ENCODE measurements around the gene INSYN2A.

INSYN2A gene

GRCh38 chr10:127207081-127207480 lies 10.7 kb upstream of the INSYN2A start:
- Mint-ChIP-seq H3K4me1 (no peaks in the 10 kb centered on the region), H3K27me3 (no peaks in the 10 kb centered on the region), H3K9me3 (no peaks in the 10 kb centered on the region), H3K27ac (no peak overlapping the region), H3K4me3 (no peak overlapping the region)
- DNase-seq (no peak), ATAC-seq (no peak)

GRCh38 chr10:127203067-127203466 lies 6.7 kb upstream of the INSYN2A start:
- ATAC-seq (no peak), DNase-seq (no peak)
- no peak overlapping the region for H3K4me3 Mint-ChIP-seq
- H3K27me3 Mint-ChIP-seq: peaks cover 4% of the 10 kb centered on the region
- no peaks in the 10 kb centered on the region for H3K9me3 Mint-ChIP-seq
- no peak overlapping the region for H3K27ac Mint-ChIP-seq
- no peaks in the 10 kb centered on the region for H3K4me1 Mint-ChIP-seq

- H3K27me3 Mint-ChIP-seq: peaks cover 20% of the 10 kb centered on the region
- H3K9me3 Mint-ChIP-seq: no peaks in the 10 kb centered on the region
- no peak overlapping the region for H3K4me3 Mint-ChIP-seq
- H3K27ac Mint-ChIP-seq: no peak overlapping the region
- ATAC-seq: no peak
- H3K4me1 Mint-ChIP-seq: no peaks in the 10 kb centered on the region
- DNase-seq: no peak
These were observed 4.3 kb upstream of the INSYN2A start for GRCh38 chr10:127200646-127201045.

- no peak for DNase-seq
- Mint-ChIP-seq H3K27me3 (peaks cover 36% of the 10 kb centered on the region), H3K4me1 (no peaks in the 10 kb centered on the region), H3K4me3 (no peak overlapping the region), H3K27ac (no peak overlapping the region), H3K9me3 (no peaks in the 10 kb centered on the region)
- ATAC-seq: no peak
These were observed 2.3 kb upstream of the INSYN2A start for GRCh38 chr10:127198721-127199120.

GRCh38 chr10:127198307-127198706 lies 1.9 kb upstream of the INSYN2A start:
- no peaks in the 10 kb centered on the region for H3K9me3 Mint-ChIP-seq
- no peak for ATAC-seq
- H3K4me3 Mint-ChIP-seq: no peak overlapping the region
- H3K27ac Mint-ChIP-seq: no peak overlapping the region
- no peak for DNase-seq
- no peaks in the 10 kb centered on the region for H3K4me1 Mint-ChIP-seq
- peaks cover 40% of the 10 kb centered on the region for H3K27me3 Mint-ChIP-seq

- Mint-ChIP-seq H3K27ac (no peak overlapping the region), H3K4me3 (no peak overlapping the region), H3K9me3 (no peaks in the 10 kb centered on the region), H3K4me1 (no peaks in the 10 kb centered on the region), H3K27me3 (peaks cover 44% of the 10 kb centered on the region)
- ATAC-seq (no peak), DNase-seq (no peak)
These were observed 702 bp upstream of the INSYN2A start for GRCh38 chr10:127197154-127197432.

- H3K27me3 Mint-ChIP-seq: peaks cover 44% of the 10 kb centered on the region
- no peak overlapping the region for H3K4me3 Mint-ChIP-seq
- DNase-seq (no peak), ATAC-seq (no peak)
- H3K27ac Mint-ChIP-seq: no peak overlapping the region
- H3K9me3 Mint-ChIP-seq: no peaks in the 10 kb centered on the region
- H3K4me1 Mint-ChIP-seq: no peaks in the 10 kb centered on the region
These were observed 665 bp downstream of the INSYN2A start for GRCh38 chr10:127195571-127196281.

GRCh38 chr10:127195041-127195506 lies 1.3 kb downstream of the INSYN2A start:
- H3K4me1 Mint-ChIP-seq: no peaks in the 10 kb centered on the region
- no peaks in the 10 kb centered on the region for H3K9me3 Mint-ChIP-seq
- no peak overlapping the region for H3K4me3 Mint-ChIP-seq
- ATAC-seq (no peak), DNase-seq (no peak)
- H3K27me3 Mint-ChIP-seq: peaks cover 44% of the 10 kb centered on the region
- no peak overlapping the region for H3K27ac Mint-ChIP-seq

- ATAC-seq: no peak
- H3K4me1 Mint-ChIP-seq: no peaks in the 10 kb centered on the region
- no peak overlapping the region for H3K4me3 Mint-ChIP-seq
- H3K9me3 Mint-ChIP-seq: no peaks in the 10 kb centered on the region
- no peak for DNase-seq
- H3K27ac Mint-ChIP-seq: no peak overlapping the region
- peaks cover 44% of the 10 kb centered on the region for H3K27me3 Mint-ChIP-seq
These were observed 1.8 kb downstream of the INSYN2A start for GRCh38 chr10:127194599-127194998.

GRCh38 chr10:127194111-127194510 lies 2.3 kb downstream of the INSYN2A start:
- Mint-ChIP-seq H3K4me1 (no peaks in the 10 kb centered on the region), H3K9me3 (no peaks in the 10 kb centered on the region), H3K27ac (no peak overlapping the region), H3K27me3 (peaks cover 44% of the 10 kb centered on the region), H3K4me3 (no peak overlapping the region)
- ATAC-seq (no peak), DNase-seq (no peak)

GRCh38 chr10:127193125-127193524 lies 3.3 kb downstream of the INSYN2A start:
- no peak overlapping the region for H3K4me3 Mint-ChIP-seq
- DNase-seq (no peak), ATAC-seq (no peak)
- H3K4me1 Mint-ChIP-seq: no peaks in the 10 kb centered on the region
- H3K27me3 Mint-ChIP-seq: peaks cover 41% of the 10 kb centered on the region
- H3K9me3 Mint-ChIP-seq: no peaks in the 10 kb centered on the region
- H3K27ac Mint-ChIP-seq: no peak overlapping the region

GRCh38 chr10:127190427-127190826 lies 6.0 kb downstream of the INSYN2A start:
- no peaks in the 10 kb centered on the region for H3K4me1 Mint-ChIP-seq
- H3K4me3 Mint-ChIP-seq: no peak overlapping the region

GRCh38 chr10:127189226-127189625 lies 7.2 kb downstream of the INSYN2A start:
- peaks cover 4 to 14% of the 10 kb centered on the region in 2 donors for H3K9me3 Mint-ChIP-seq
- ATAC-seq (no peak), DNase-seq (no peak)
- H3K4me1 Mint-ChIP-seq: no peaks in the 10 kb centered on the region
- no peak overlapping the region for H3K4me3 Mint-ChIP-seq
- no peak overlapping the region for H3K27ac Mint-ChIP-seq
- H3K27me3 Mint-ChIP-seq: peaks cover 18% of the 10 kb centered on the region

More at GRCh38 chr10:127190427-127190826, 6.0 kb downstream of the INSYN2A start:
- Mint-ChIP-seq H3K27me3 (peaks cover 23% of the 10 kb centered on the region), H3K9me3 (peaks cover 0 to 5% of the 10 kb centered on the region in 2 donors), H3K27ac (no peak overlapping the region)
- ATAC-seq: no peak
- no peak for DNase-seq

GRCh38 chr10:127186813-127187212 lies 9.6 kb downstream of the INSYN2A start:
- DNase-seq (no peak), ATAC-seq (no peak)
- Mint-ChIP-seq H3K4me3 (no peak overlapping the region), H3K27me3 (peaks cover 7% of the 10 kb centered on the region), H3K27ac (no peak overlapping the region), H3K4me1 (no peaks in the 10 kb centered on the region), H3K9me3 (peaks cover 4 to 14% of the 10 kb centered on the region in 2 donors)

- H3K4me1 Mint-ChIP-seq: no peaks in the 10 kb centered on the region
- H3K4me3 Mint-ChIP-seq: no peak overlapping the region
- no peak overlapping the region for H3K27ac Mint-ChIP-seq
- H3K27me3 Mint-ChIP-seq: peaks cover 7% of the 10 kb centered on the region
- peaks cover 4 to 14% of the 10 kb centered on the region in 2 donors for H3K9me3 Mint-ChIP-seq
- ATAC-seq (no peak), DNase-seq (no peak)
These were observed 11.8 kb downstream of the INSYN2A start for GRCh38 chr10:127184582-127184981.

- Mint-ChIP-seq H3K27me3 (peaks cover 7% of the 10 kb centered on the region), H3K4me1 (no peaks in the 10 kb centered on the region), H3K4me3 (no peak overlapping the region), H3K9me3 (peaks cover 4 to 14% of the 10 kb centered on the region in 2 donors), H3K27ac (no peak overlapping the region)
- ATAC-seq (no peak), DNase-seq (no peak)
These were observed 14.2 kb downstream of the INSYN2A start for GRCh38 chr10:127182161-127182560.

- no peak for ATAC-seq
- no peaks in the 10 kb centered on the region for H3K4me1 Mint-ChIP-seq
- H3K4me3 Mint-ChIP-seq: no peak overlapping the region
- H3K9me3 Mint-ChIP-seq: peaks cover 4 to 6% of the 10 kb centered on the region in 2 donors
- DNase-seq: no peak
- no peak overlapping the region for H3K27ac Mint-ChIP-seq
- H3K27me3 Mint-ChIP-seq: peaks cover 6% of the 10 kb centered on the region
These were observed 16.7 kb downstream of the INSYN2A start for GRCh38 chr10:127179612-127180250.
